ENCODE results near the gene ROBO1.

The ROBO1 gene

DNA sequence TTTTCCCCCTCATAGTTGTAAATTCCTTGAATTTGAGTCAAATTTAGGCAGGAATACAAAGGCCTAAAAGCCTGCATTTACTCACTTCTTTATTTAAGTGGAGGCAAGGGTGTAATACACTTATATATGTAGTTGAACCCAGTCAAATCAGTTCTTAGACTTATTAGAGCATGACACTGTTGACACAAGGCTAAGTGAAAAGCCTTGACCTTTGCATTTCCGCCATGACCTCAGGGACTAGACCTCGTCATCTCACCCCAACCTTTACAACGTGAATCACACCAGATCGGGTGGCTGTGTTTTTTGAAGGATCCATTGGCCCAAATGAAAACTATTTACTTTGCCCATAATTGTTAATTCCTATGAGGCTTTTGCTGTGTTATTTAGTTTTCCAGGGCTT, 774.4 kb downstream of the ROBO1 start:
- no peak for TF ChIP-seq CTCF (IDR thresholded peaks at IDR 0.05)
- H3K4me3 ChIP-seq, result no peak overlapping the region
- H3K27ac ChIP-seq, result no peak overlapping the region
- DNase-seq (ENCODE audit: low spot score), result no peak

DNA sequence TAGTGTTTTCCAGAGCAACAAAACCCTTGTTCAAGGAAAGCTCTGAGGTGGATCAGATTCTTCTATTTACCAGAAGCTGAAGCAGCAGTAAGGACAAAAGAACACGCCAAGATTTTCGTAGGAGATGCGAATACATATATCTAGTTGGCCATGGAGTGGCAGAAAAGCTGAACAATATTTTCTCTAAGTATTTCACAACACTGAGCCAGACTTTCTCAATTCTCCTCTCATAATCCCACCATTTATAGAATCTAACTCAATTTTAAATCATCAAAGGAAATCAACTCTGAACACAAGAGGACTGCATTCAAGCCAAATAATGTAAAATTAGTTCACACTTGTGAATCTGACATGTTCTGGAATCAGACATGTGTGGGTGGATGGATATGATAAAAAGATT, 775.0 kb downstream of the ROBO1 start:
- TF ChIP-seq CTCF (IDR thresholded peaks at IDR 0.05), result no peak
- Histone ChIP-seq H3K27ac (no peak overlapping the region), H3K4me3 (no peak overlapping the region)
- DNase-seq (ENCODE audit: low spot score), result no peak

DNA sequence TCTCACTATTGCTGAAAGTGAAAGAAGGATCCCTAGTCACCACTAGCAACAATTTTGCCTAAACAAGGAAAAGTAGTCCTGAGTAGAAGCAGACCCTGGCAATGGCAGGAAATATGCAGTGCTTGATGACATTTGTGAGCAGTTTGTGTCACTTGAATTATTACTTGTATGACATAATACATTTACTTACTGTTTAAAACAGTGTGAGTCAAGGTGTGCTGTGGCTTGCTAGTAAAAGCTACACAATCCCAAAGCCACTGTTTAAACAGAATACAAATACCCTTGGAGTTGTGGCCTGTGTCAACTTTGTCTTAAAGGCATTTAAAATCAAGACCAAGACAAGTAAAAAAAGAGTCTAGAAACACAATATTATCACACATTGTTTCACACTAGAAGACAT, 775.4 kb downstream of the ROBO1 start:
- H3K27ac ChIP-seq, result no peak overlapping the region
- H3K4me3 ChIP-seq, result no peak overlapping the region
- DNase-seq (ENCODE audit: low spot score), result no peak
- no peak for TF ChIP-seq CTCF (IDR thresholded peaks at IDR 0.05)

DNA sequence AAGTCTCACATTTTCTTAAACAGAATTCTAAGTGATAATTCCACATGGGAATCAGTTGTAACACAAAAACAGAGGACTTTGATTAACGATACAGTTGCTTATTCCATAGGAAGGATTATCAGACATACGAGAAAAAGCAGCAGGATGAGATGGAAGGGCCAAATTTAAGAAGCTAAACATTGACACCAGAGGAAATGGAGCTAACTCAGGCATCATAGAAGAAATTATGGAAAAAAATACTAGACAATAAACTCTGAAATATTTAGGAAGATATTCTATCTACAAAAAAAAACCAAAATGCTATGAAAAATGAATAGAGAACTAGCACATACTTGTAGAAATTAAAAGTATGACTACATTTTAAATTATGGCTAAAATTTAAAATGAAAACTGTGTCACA, 776.1 kb downstream of the ROBO1 start:
- no peak for DNase-seq (ENCODE audit: low spot score)
- H3K27ac ChIP-seq, result no peak overlapping the region
- no peak overlapping the region for H3K4me3 ChIP-seq
- TF ChIP-seq CTCF (IDR thresholded peaks at IDR 0.05), result no peak

GRCh38 chr3:78990156-78990555, 777.6 kb downstream of the ROBO1 start:
- Histone ChIP-seq H3K27ac (no peak overlapping the region), H3K4me3 (no peak overlapping the region)
- DNase-seq (ENCODE audit: low spot score), result no peak
- no peak for TF ChIP-seq CTCF (IDR thresholded peaks at IDR 0.05)

- H3K27ac ChIP-seq, result no peak overlapping the region
- TF ChIP-seq CTCF (IDR thresholded peaks at IDR 0.05), result no peak
- no peak overlapping the region for H3K4me3 ChIP-seq
- no peak for DNase-seq (ENCODE audit: low spot score)
These were observed 779.5 kb downstream of the ROBO1 start for GRCh38 chr3:78988324-78988723.

DNA sequence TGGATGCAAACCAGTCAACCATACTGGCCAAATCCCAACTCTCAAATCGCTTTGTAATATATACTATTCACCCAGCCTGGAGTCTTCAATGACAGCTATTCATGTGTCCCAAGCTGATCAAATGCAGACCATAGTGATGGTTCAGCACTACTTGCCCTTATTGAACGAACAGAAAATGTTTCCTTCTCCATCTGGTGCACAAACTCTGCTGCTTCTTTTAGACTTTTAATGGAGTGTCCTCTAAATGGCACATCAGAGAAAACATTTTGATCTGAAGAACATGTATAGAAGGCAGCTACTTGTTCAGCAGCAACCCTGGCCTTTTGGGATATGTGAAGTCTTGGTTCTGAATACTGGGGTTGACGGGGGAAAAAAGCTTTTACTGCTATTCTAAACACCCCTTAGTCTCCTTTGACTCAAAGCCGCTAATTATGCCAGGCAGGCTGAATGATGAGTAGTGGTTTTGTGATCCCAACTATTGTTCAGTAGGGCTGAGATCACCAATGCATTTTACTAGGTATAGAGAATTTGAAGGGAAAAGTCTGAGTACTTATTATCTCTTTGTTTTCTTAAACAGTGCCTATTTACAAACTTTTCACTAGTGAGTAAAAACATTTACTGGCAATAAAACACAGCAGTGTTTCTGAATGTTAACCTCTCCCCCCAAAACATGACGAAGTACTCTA, 781.2 kb downstream of the ROBO1 start:
- Histone ChIP-seq H3K27ac (no peak overlapping the region), H3K4me3 (no peak overlapping the region)
- no peak for TF ChIP-seq CTCF (IDR thresholded peaks at IDR 0.05)

More for the DNA sequence above, 781.2 kb downstream of the ROBO1 start:
- DNase-seq (ENCODE audit: low spot score), result no peak

All from coronary artery (tissue), 2 donors.